VCaP (cell line): ENCODE measurements around the gene PLXNC1.

ENCODE experiments used
- H3K27ac ChIP-seq: fragments of 450-650 bp; 2 replicates; pipeline ENCODE4 v1.5.1; 2017
- TF ChIP-seq, protein P1 (sequence below): fragments of 450-650 bp; conservative IDR thresholded peaks from 2 replicates; pipeline ENCODE4 v1.5.1; 2017; ENCODE audit warnings: mild to moderate bottlenecking, moderate library complexity

PLXNC1 gene

GRCh38 chr12:94280063-94280462 is 131.7 kb downstream of the PLXNC1 start:
- TF ChIP-seq, protein P1, sequence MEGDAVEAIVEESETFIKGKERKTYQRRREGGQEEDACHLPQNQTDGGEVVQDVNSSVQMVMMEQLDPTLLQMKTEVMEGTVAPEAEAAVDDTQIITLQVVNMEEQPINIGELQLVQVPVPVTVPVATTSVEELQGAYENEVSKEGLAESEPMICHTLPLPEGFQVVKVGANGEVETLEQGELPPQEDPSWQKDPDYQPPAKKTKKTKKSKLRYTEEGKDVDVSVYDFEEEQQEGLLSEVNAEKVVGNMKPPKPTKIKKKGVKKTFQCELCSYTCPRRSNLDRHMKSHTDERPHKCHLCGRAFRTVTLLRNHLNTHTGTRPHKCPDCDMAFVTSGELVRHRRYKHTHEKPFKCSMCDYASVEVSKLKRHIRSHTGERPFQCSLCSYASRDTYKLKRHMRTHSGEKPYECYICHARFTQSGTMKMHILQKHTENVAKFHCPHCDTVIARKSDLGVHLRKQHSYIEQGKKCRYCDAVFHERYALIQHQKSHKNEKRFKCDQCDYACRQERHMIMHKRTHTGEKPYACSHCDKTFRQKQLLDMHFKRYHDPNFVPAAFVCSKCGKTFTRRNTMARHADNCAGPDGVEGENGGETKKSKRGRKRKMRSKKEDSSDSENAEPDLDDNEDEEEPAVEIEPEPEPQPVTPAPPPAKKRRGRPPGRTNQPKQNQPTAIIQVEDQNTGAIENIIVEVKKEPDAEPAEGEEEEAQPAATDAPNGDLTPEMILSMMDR = no peak
- no peak overlapping the region for H3K27ac ChIP-seq

GRCh38 chr12:94282675-94283074 is 134.3 kb downstream of the PLXNC1 start:
- no peak overlapping the region for H3K27ac ChIP-seq
- TF ChIP-seq, protein P1 = no peak

GRCh38 chr12:94284046-94284445 is 135.7 kb downstream of the PLXNC1 start:
- no peak overlapping the region for H3K27ac ChIP-seq
- TF ChIP-seq, protein P1 = no peak

DNA sequence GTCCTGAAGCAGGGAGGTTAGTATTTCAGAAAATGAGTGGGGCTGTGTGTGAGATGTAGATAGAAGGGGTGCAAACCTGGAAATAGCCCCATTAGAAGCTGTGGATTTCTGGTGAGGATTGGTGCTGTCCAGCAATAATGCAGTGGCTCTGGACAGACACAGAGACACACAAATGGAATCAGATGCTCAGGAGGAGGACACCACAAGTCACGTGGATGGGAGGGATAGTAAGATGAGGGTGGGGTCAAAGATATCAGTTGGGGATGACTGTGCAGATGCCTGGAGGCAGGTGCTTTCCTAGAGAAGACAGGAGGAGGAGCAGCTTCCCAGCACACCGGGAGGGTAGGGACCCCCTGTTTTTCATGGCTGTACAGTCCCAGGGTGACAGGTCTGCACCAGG is 136.5 kb downstream of the PLXNC1 start:
- TF ChIP-seq, protein P1 = no peak
- no peak overlapping the region for H3K27ac ChIP-seq

DNA sequence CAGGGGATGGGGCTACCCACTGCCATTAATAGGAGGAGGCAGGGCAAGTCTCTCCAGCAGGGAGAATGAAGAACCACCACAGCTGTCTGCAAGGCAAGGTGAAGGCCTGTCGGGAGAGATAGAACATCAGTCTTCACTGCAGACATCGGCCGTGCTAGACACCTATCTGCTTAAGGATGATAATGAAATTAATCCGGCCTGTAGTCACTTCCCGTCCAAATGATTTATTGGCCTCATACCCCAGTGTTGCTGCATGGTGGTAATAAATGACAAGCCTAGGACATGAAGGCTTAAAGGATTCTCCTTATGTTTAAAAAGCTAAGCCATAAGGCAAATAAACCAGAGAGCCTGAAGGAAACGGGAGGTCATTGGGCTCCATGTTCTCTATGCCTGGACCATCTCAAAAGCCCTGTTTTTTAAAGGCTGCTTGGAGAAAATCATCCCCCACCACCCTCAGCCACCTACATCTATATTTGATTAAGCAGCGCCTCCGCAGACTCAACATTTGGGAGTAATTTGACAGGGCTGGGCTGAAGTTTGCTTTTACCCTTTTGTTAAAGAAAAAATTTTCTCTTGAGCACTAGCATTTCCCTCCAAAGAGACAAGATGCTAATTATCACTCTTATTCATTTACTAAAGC is 137.7 kb downstream of the PLXNC1 start:
- no peak overlapping the region for H3K27ac ChIP-seq
- TF ChIP-seq, protein P1 = no peak

DNA sequence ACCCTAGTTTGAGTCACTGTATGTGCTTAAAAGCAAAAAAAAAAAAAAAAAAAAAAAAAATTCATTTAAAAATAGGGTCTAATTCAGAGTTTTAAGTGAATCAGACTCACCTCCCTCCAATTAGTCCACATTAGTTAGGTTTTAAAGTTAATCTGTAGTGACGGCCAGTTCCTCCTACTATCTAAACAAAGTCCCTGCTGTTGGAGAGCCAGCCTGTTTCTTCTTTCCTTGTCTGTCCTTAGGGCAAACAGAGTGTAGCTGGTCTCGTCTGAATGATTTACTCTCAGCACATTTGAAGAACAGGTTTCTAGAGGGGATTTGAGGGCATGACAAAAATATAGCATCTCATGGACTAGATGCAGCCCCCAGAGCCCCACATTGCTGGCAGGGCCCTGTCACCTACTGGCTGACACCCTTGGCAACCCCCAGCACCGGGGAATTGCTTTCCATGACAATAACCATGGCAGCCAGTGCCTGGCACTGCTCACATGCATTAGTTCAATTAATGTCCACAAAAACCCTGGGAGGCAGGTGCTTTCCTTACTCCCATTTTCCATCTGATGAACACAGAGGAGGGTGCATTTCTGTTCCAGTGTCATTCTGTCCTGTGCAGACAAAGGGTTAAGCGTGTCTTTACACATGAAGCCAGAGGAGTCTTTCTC is 138.3 kb downstream of the PLXNC1 start:
- TF ChIP-seq, protein P1 = no peak
- H3K27ac ChIP-seq = no peak overlapping the region

DNA sequence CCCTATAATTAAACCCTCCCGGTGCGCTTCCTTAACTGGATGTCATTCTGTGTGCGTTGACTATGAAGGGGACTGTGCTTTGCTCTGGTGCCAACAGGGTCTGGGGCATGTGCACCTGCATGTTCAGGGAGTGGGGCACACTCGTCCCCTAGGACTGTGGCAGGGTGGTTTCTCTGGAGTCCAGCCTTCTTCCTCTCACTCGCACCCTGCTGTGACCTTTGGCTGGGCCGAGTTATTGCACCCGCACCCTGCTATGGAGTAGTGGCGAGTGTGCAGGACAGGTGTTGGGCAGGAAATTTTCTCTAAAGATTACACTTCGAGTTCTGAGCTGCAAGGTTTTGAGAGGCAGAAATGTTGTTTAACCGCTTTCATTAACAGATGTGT is 138.9 kb downstream of the PLXNC1 start:
- no peak overlapping the region for H3K27ac ChIP-seq
- TF ChIP-seq, protein P1 = no peak
